Measurements from ENCODE around the gene PTPRM. TPM values are rescaled to one million over a fixed set of nuclear protein-coding genes. Genes with fewer than 3 reads are reported as not detected.

Gene PTPRM
- total RNA-seq, 1 experiment from 2014 or later, result 1.6 TPM

- TF ChIP-seq, protein P1, sequence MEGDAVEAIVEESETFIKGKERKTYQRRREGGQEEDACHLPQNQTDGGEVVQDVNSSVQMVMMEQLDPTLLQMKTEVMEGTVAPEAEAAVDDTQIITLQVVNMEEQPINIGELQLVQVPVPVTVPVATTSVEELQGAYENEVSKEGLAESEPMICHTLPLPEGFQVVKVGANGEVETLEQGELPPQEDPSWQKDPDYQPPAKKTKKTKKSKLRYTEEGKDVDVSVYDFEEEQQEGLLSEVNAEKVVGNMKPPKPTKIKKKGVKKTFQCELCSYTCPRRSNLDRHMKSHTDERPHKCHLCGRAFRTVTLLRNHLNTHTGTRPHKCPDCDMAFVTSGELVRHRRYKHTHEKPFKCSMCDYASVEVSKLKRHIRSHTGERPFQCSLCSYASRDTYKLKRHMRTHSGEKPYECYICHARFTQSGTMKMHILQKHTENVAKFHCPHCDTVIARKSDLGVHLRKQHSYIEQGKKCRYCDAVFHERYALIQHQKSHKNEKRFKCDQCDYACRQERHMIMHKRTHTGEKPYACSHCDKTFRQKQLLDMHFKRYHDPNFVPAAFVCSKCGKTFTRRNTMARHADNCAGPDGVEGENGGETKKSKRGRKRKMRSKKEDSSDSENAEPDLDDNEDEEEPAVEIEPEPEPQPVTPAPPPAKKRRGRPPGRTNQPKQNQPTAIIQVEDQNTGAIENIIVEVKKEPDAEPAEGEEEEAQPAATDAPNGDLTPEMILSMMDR (IDR thresholded peaks at IDR 0.05), result 0 out of 2 replicates have a peak, but pooled peaks have one; percentile 18
- TF ChIP-seq TCF7L2 (IDR thresholded peaks at IDR 0.05; ENCODE audit: low read depth, low read length), result no peak
- H3K4me3 ChIP-seq (ENCODE audit: low read depth in 2 of 2, low read length in 2 of 2), result peak overlapping the region; percentile 29 to 37
- in situ Hi-C loops (cut with HindIII; ENCODE audit: low pct_unique_long_range_greater_than_20kb, low sequenced_read_pairs) (no loop called here), intact Hi-C loops (cut with micrococcal nuclease; ENCODE audit: unreplicated experiment) (loop anchor here (10.0 kb wide), 2 partner anchors 293 to 343 kb away; no protein-coding TSS in a partner anchor)
- H3K9me3 ChIP-seq (ENCODE audit: control insufficient read depth, insufficient read depth, low read depth, low read length), result no peaks in the 10 kb centered on the region
- no peak overlapping the region for H3K27ac ChIP-seq (ENCODE audit: low read length)
- ChIA-PET CTCF (interaction anchor here (0.8 kb wide), 1 partner anchor 9 kb away, joined by 4 read pairs; no protein-coding TSS in a partner anchor), POLR2A (no interaction called here)
- ATAC-seq, result peak; percentile 66
- BruUV-seq (replicated peaks), result no TSS peak
- H3K36me3 ChIP-seq (ENCODE audit: control insufficient read depth, insufficient read depth, low read length), result no peaks in the 10 kb centered on the region
- H3K4me1 ChIP-seq (ENCODE audit: control insufficient read depth, insufficient read depth, low read length), result no peaks in the 10 kb centered on the region
- peaks cover 21% of the 10 kb centered on the region for H3K27me3 ChIP-seq (ENCODE audit: control insufficient read depth, insufficient read depth, low read length)
- DNase-seq (ENCODE audit: low read depth, low spot score), result no peak
These were observed 634 bp downstream of the PTPRM start for GRCh38 chr18:7567474-7568425.

GRCh38 chr18:7568426-7568825 lies 1.3 kb downstream of the PTPRM start:
- Histone ChIP-seq H3K36me3 (ENCODE audit: control insufficient read depth, insufficient read depth, low read length) (no peaks in the 10 kb centered on the region), H3K4me3 (ENCODE audit: low read depth in 2 of 2, low read length in 2 of 2) (peak overlapping the region in 1 of 2 experiments; percentile 29; a peak in 1 of 4 replicates), H3K27ac (ENCODE audit: low read length) (no peak overlapping the region), H3K9me3 (ENCODE audit: control insufficient read depth, insufficient read depth, low read depth, low read length) (no peaks in the 10 kb centered on the region), H3K27me3 (ENCODE audit: control insufficient read depth, insufficient read depth, low read length) (peaks cover 21% of the 10 kb centered on the region), H3K4me1 (ENCODE audit: control insufficient read depth, insufficient read depth, low read length) (no peaks in the 10 kb centered on the region)
- ATAC-seq (0 out of 2 replicates have a peak, but pooled peaks have one; percentile 2), DNase-seq (ENCODE audit: low read depth, low spot score) (no peak)
- no TSS peak for BruUV-seq (replicated peaks)
- POLR2A ChIA-PET, result no interaction called here
- intact Hi-C loops (cut with micrococcal nuclease; ENCODE audit: unreplicated experiment) (loop anchor here (10.0 kb wide), 2 partner anchors 294 to 344 kb away; no protein-coding TSS in a partner anchor), in situ Hi-C loops (cut with HindIII; ENCODE audit: low pct_unique_long_range_greater_than_20kb, low sequenced_read_pairs) (no loop called here)
- CTCF ChIA-PET, result interaction anchor here (0.8 kb wide), 1 partner anchor 8 kb away, joined by 4 read pairs; no protein-coding TSS in a partner anchor
- TF ChIP-seq, protein P1 (IDR thresholded peaks at IDR 0.05), result peak; percentile 4; the same call in 1 of the 2 replicates
- TF ChIP-seq SIN3A (IDR thresholded peaks at IDR 0.05; ENCODE audit: borderline replicate concordance, insufficient read depth, low read depth, low read length), result no peak

DNA sequence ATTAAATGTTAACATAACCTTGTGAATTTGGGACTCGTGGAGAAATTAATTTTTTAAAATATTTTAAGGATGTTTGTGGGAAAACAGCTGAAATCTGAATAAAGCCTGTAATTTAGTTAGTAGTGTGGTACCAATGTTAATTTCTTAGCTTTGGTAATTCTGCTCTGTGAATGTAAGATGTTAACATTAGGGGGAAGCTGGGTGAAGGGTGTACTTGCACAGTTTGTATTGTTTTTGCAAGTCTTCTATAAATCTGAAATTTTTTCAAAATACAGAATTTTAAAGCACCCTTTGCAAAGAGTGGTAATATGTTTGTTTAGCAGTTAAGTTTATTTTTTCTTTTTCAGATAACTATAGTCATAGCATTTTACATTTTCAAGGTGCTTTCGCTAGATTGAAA lies 4.5 kb downstream of the PTPRM start:
- ChIA-PET CTCF (no interaction called here), POLR2A (no interaction called here)
- ATAC-seq (no peak), DNase-seq (ENCODE audit: low read depth, low spot score) (no peak)
- Histone ChIP-seq H3K27me3 (ENCODE audit: control insufficient read depth, insufficient read depth, low read length) (peaks cover 9% of the 10 kb centered on the region), H3K27ac (ENCODE audit: low read length) (no peak overlapping the region), H3K4me1 (ENCODE audit: control insufficient read depth, insufficient read depth, low read length) (no peaks in the 10 kb centered on the region), H3K4me3 (ENCODE audit: low read depth in 2 of 2, low read length in 2 of 2) (no peak overlapping the region), H3K36me3 (ENCODE audit: control insufficient read depth, insufficient read depth, low read length) (no peaks in the 10 kb centered on the region), H3K9me3 (ENCODE audit: control insufficient read depth, insufficient read depth, low read depth, low read length) (no peaks in the 10 kb centered on the region)
- BruUV-seq (replicated peaks), result no TSS peak
- TF ChIP-seq SIN3A (IDR thresholded peaks at IDR 0.05; ENCODE audit: borderline replicate concordance, insufficient read depth, low read depth, low read length) (no peak), TCF7L2 (IDR thresholded peaks at IDR 0.05; ENCODE audit: low read depth, low read length) (no peak), REST (IDR thresholded peaks at IDR 0.05; ENCODE audit: insufficient read depth in 1 of 2, low read depth in 2 of 2, low read length in 1 of 2) (no peak), POLR2AphosphoS5 (IDR thresholded peaks at IDR 0.05; ENCODE audit: low read depth, low read length) (no peak)
- TF ChIP-seq, protein P1 (IDR thresholded peaks at IDR 0.05), result no peak
- in situ Hi-C loops (cut with HindIII; ENCODE audit: low pct_unique_long_range_greater_than_20kb, low sequenced_read_pairs) (no loop called here), intact Hi-C loops (cut with micrococcal nuclease; ENCODE audit: unreplicated experiment) (no loop called here)

Measured in Panc1 (cell line).